Fibroblast of lung (primary cell): Measurements from ENCODE around the gene TMEM8B. TPM values are rescaled to one million over a fixed set of nuclear protein-coding genes. Genes with fewer than 3 reads are reported as not detected.
A peak's percentile ranks its signal among the peaks of the same experiment; 100 is the strongest.

Experiments
- DNase-seq, 2 donors: peaks; one replicate each; pipeline versions ENCODE4 v3.0.0 to v3.0.0-alpha.2; 2010; ENCODE audit warnings: low read depth in 2 of 2
- H2AFZ ChIP-seq: 2 replicates; pipeline ENCODE4 v1.5.1; 2012; ENCODE audit warnings: low read length, control low read depth, inconsistent platforms
- H3K27ac ChIP-seq: 2 replicates; pipeline ENCODE4 v1.5.1; 2011; ENCODE audit warnings: low read length, control low read depth; ENCODE audit not compliant: insufficient read depth
- H3K27me3 ChIP-seq: 2 replicates; pipeline ENCODE4 v1.5.1; 2011; ENCODE audit warnings: mild to moderate bottlenecking, low read length; ENCODE audit not compliant: control insufficient read depth, insufficient read depth
- H3K36me3 ChIP-seq: 2 replicates; pipeline ENCODE4 v1.5.1; 2011; ENCODE audit warnings: low read length; ENCODE audit not compliant: control insufficient read depth, insufficient read depth
- H3K4me1 ChIP-seq: 2 replicates; pipeline ENCODE4 v1.5.1; 2011; ENCODE audit warnings: low read length; ENCODE audit not compliant: control insufficient read depth, insufficient read depth; ENCODE audit errors: extremely low read depth
- H3K4me2 ChIP-seq: 2 replicates; pipeline ENCODE4 v1.5.1; 2011; ENCODE audit warnings: low read length, control low read depth; ENCODE audit not compliant: insufficient read depth; ENCODE audit errors: extremely low read depth
- H3K4me3 ChIP-seq, 4 experiments: fragments of 200-600 bp in 1 of 4; sonication (generic) in 1 of 4; replicated peaks in 1 of 4; 2 replicates each; pipeline ENCODE4 v1.5.1; 2011 to 2016; ENCODE audit warnings: low read length in 4 of 4, low read depth in 3 of 4, mild to moderate bottlenecking in 3 of 4, control low read depth in 2 of 4, inconsistent platforms in 1 of 4, mixed read lengths in 1 of 4; ENCODE audit not compliant: insufficient read depth in 1 of 4; ENCODE audit errors: control extremely low read depth in 1 of 4
- H3K79me2 ChIP-seq: 2 replicates; pipeline ENCODE4 v1.5.1; 2012; ENCODE audit warnings: mild to moderate bottlenecking, low read length, inconsistent platforms; ENCODE audit not compliant: control insufficient read depth, insufficient read depth
- H3K9ac ChIP-seq: 2 replicates; pipeline ENCODE4 v1.5.1; 2011; ENCODE audit warnings: mild to moderate bottlenecking, low read length, control low read depth; ENCODE audit not compliant: insufficient read depth
- H3K9me3 ChIP-seq: 2 replicates; pipeline ENCODE4 v1.5.1; 2012; ENCODE audit warnings: low read depth, low read length; ENCODE audit not compliant: control insufficient read depth, insufficient read depth
- H4K20me1 ChIP-seq: 2 replicates; pipeline ENCODE4 v1.5.1; 2011; ENCODE audit warnings: low read length; ENCODE audit not compliant: control insufficient read depth, insufficient read depth; ENCODE audit errors: extremely low read depth
- EZH2 ChIP-seq: IDR thresholded peaks from 2 replicates; pipeline ENCODE4 v1.5.1; 2012; ENCODE audit warnings: low read length, control low read depth, mild to moderate bottlenecking; ENCODE audit errors: missing control alignments
- polyA plus RNA-seq, 2 donors: library from polyadenylated mRNA; depleted of rRNA in 1 of 2; stranded (reverse) in 1 of 2; unstranded in 1 of 2; fragments of >200 nt; gene quantifications; 2 replicates each; pipeline ENCODE4 v1.2.1, GENCODE V29; 2011 to 2012; ENCODE audit warnings: missing spikeins in 1 of 2
- total RNA-seq: library from RNA; depleted of rRNA; stranded (reverse); fragments of >200 nt; gene quantifications from 2 replicates; pipeline ENCODE4 v1.2.1, GENCODE V29; 2014
- TF ChIP-seq, protein P1 (sequence below), 2 donors: IDR thresholded peaks in 1 of 2; conservative IDR thresholded peaks in 1 of 2; 1 replicate in 1 of 2; 2 replicates in 1 of 2; pipeline ENCODE4 v1.5.1; 2011 to 2012; ENCODE audit warnings: low read length in 2 of 2, control low read depth in 1 of 2, inconsistent platforms in 1 of 2, low read depth in 1 of 2, mild to moderate bottlenecking in 1 of 2

Gene TMEM8B
- total and polyA plus RNA-seq, 2 donors (not counting 1 experiment from before 2014, with no cell fraction given), result 2.7 to 3.0 TPM

- no peak overlapping the region for H2AFZ ChIP-seq
- no peak overlapping the region for H3K4me3 ChIP-seq
- H3K9ac ChIP-seq, result no peak overlapping the region
- no peaks in the 10 kb centered on the region for H3K79me2 ChIP-seq
- peaks cover 1% of the 10 kb centered on the region for H3K36me3 ChIP-seq
- peak; percentile 75 to 96 for DNase-seq
- peak overlapping the region; percentile 63 for H3K4me2 ChIP-seq
- TF ChIP-seq, protein P1, sequence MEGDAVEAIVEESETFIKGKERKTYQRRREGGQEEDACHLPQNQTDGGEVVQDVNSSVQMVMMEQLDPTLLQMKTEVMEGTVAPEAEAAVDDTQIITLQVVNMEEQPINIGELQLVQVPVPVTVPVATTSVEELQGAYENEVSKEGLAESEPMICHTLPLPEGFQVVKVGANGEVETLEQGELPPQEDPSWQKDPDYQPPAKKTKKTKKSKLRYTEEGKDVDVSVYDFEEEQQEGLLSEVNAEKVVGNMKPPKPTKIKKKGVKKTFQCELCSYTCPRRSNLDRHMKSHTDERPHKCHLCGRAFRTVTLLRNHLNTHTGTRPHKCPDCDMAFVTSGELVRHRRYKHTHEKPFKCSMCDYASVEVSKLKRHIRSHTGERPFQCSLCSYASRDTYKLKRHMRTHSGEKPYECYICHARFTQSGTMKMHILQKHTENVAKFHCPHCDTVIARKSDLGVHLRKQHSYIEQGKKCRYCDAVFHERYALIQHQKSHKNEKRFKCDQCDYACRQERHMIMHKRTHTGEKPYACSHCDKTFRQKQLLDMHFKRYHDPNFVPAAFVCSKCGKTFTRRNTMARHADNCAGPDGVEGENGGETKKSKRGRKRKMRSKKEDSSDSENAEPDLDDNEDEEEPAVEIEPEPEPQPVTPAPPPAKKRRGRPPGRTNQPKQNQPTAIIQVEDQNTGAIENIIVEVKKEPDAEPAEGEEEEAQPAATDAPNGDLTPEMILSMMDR (conservative IDR thresholded peaks at IDR 0.05 in 1 of 2, IDR thresholded peaks at IDR 0.05 in 1 of 2; ENCODE audit: low read depth in 1 of 2, low read length in 2 of 2), result no peak
- no peak for TF ChIP-seq EZH2
- no peaks in the 10 kb centered on the region for H3K9me3 ChIP-seq
- H4K20me1 ChIP-seq, result no peaks in the 10 kb centered on the region
- H3K27me3 ChIP-seq, result no peaks in the 10 kb centered on the region
- H3K27ac ChIP-seq, result peak overlapping the region; percentile 46
- peaks cover 18% of the 10 kb centered on the region for H3K4me1 ChIP-seq
These were observed 19.0 kb downstream of the TMEM8B start for GRCh38 chr9:35847792-35848572.

- Histone ChIP-seq H4K20me1 (no peaks in the 10 kb centered on the region), H3K4me1 (peaks cover 7% of the 10 kb centered on the region), H3K9ac (no peak overlapping the region), H2AFZ (no peak overlapping the region), H3K27me3 (no peaks in the 10 kb centered on the region), H3K27ac (no peak overlapping the region), H3K4me2 (no peak overlapping the region), H3K36me3 (no peaks in the 10 kb centered on the region), H3K9me3 (no peaks in the 10 kb centered on the region), H3K79me2 (no peaks in the 10 kb centered on the region), H3K4me3 (no peak overlapping the region)
- DNase-seq, result no peak
- no peak for TF ChIP-seq EZH2
- TF ChIP-seq, protein P1 (conservative IDR thresholded peaks at IDR 0.05 in 1 of 2, IDR thresholded peaks at IDR 0.05 in 1 of 2; ENCODE audit: low read depth in 1 of 2, low read length in 2 of 2), result no peak
These were observed 23.3 kb downstream of the TMEM8B start for GRCh38 chr9:35852267-35852815.

- no peak overlapping the region for H3K4me3 ChIP-seq
- no peaks in the 10 kb centered on the region for H3K36me3 ChIP-seq
- H3K4me2 ChIP-seq, result no peak overlapping the region
- no peak for DNase-seq
- H3K27me3 ChIP-seq, result no peaks in the 10 kb centered on the region
- no peaks in the 10 kb centered on the region for H3K79me2 ChIP-seq
- H3K9me3 ChIP-seq, result no peaks in the 10 kb centered on the region
- H2AFZ ChIP-seq, result no peak overlapping the region
- H3K27ac ChIP-seq, result no peak overlapping the region
- H3K4me1 ChIP-seq, result no peaks in the 10 kb centered on the region
- no peaks in the 10 kb centered on the region for H4K20me1 ChIP-seq
- TF ChIP-seq, protein P1 (conservative IDR thresholded peaks at IDR 0.05 in 1 of 2, IDR thresholded peaks at IDR 0.05 in 1 of 2; ENCODE audit: low read depth in 1 of 2, low read length in 2 of 2), result no peak
- no peak for TF ChIP-seq EZH2
- H3K9ac ChIP-seq, result no peak overlapping the region
These were observed 24.1 kb downstream of the TMEM8B start for GRCh38 chr9:35852876-35853865.
